GM19455 (cell line): Measurements from ENCODE around the gene LOXL3.
A peak's percentile ranks its signal among the peaks of the same experiment; 100 is the strongest.

ENCODE experiments used
- ATAC-seq: cut with Tn5 transposase; IDR thresholded peaks from one replicate; pipeline ENCODE4 v1.9.1; 2021; ENCODE audit not compliant: unreplicated experiment

LOXL3 gene

GRCh38 chr2:74529357-74530238 is 24.1 kb downstream of the LOXL3 start, which contains the start of the genes AUP1 and HTRA2:
AUP1 (minus strand) TSS chr2:74529706; CDS start chr2:74529629, 77 bp downstream.
HTRA2 (plus strand) TSS chr2:74529933; CDS start chr2:74530007, 74 bp downstream.
- ATAC-seq = peak; percentile 83

GRCh38 chr2:74528600-74529356 is 25.0 kb downstream of the LOXL3 start:
- ATAC-seq = peak; percentile 3

GRCh38 chr2:74527741-74528140 is 26.0 kb downstream of the LOXL3 start:
- no peak for ATAC-seq

DNA sequence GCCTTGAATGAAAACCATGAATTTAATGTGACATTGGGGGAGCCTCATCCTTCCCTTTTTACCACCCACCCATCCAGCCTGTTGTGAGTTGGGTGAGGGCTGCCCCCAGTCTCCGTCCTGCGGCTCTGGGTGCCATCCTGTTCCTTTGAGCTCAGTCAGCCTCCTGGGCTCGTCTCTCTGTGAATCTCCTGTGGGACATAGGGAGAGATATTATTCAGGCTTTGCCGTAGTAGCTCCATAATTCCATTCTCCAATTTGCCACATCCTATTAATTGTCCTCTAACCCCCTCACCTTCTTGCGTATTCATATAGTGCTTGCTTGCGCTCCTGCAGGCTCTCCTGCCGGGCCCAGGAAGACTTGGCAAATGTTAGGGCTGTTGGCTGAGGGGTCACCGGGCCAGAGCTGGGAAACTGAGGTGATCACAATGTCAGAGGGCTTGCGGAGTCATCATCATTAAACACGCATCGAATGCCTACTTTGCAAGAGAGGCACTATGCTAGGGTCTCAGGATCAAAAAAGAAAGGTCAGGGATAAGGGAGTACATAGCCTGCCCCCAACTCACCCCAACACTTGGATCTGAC is 27.0 kb downstream of the LOXL3 start:
- no peak for ATAC-seq

DNA sequence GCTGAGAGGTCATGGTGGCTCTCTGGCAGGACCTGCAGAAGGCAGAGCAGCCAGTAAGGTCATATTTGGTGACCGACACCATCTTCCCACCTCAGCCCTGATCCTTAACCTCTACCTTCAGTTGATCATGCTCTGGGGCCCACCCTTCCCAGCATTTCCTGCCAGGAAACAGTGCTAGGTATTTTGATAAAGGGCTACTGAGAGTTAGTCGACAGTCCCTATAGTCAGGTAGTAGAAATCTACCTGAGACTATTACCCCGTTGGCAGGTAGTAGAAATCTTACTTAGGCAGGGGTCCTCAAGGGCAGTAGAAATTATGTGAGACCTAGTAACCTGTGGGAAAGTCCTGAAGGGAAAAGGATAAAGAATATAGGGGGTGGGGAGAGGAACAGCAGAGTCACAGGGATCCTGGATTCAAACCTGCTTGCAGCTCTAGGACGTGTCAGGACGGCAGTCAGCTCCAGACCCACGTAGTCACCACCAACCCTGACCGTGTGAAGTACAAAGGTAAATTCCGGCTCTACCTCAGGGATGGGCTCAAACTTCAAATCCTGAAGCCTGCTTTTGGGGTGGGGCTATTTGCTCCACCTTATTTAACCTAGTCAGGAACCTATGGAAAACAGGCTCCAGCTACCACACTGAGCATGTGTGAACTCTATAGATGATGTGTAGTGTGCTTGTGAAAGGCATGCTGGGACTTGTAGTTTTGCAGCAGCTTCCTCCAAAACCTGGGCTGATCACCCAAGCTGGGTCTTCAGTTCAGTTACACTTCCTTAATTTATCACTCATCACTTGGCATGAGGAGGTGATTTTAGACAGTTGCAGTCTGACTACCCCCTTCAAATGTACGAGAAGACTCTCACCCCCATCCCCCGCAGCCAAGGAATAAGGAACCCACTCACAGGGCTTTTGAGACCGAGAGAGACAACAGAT is 27.8 kb downstream of the LOXL3 start, which contains the start of gene DQX1:
Gene DQX1, minus strand, starts transcription at position 515 of the 932 bp plus-strand sequence. Its CDS starts 502 bp downstream, at position 13.
- no peak for ATAC-seq

DNA sequence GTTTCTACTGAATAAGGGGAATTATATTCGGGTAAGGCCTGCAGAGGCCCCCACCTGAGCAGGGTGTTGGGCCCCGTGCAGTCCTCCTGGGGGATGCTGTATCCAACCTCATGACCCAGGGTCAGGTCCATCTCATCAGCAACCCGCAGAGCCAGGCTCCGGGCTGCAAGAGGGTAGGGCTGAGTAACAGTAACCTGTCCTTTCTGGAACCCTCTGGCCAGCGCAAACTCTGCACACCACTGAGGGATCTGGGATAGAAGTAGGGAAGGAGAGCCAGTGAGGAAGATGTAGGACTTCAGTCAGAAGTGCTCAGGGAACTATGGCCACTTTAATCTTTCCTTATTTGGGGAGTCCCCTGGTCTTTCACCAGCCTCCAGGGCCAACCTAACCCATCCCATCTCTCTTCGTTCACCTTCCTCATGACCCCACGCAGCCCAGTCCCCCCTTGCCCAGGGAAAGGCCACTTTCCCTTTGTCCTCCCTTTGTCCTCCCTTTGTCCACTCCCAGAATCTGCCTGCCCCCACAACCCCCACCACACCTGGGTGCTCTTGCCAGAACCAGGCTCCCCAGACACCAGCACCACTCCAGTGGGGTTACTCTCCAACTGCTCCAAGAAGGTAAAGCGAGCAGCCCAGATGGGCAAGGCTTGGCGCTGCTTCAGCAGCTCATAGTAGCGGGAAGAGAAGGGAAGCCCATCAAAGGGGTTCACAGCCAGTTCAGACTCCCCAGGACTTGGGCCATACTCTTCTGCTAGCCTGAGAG is 28.6 kb downstream of the LOXL3 start:
- no peak for ATAC-seq

GRCh38 chr2:74524005-74524404 is 29.7 kb downstream of the LOXL3 start:
- no peak for ATAC-seq

DNA sequence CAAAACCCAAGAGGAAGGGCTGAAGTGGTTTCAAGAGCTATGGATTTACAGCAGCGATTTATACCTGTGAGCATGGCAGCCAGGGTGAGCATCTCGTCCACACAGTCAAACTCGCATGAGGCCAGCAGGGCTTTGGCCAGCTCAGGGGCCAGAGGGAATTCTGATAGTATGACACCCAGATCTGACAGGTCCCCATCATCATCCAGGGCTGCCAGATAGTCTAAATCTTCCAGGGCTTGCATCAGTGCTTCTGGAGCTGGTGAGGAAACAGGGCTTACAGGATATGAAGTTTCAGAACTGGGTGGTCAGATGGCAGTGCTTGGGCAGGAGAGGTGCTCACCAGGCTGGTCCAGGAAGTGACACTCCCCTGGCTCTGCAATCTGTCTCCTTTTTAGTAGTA is 31.2 kb downstream of the LOXL3 start:
- ATAC-seq = no peak

DNA sequence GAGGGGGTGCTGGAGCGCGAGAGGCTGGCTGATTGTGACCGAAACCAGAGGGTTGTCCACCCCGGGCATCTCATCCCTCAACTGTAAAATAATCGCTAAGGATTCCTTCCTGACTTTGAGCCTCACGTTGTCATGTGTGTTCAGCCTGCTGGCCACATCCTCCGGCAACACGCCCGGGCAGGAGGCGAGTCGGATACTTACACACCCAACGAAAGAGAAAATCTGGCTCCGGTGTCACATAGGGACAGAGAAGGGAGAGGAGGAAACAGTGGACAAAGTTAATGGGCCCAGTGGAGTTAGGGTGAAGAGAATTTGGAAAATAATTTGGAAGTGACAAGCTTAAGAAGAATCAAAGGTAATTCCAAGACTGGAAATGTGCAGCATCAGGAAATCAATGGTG is 37.1 kb downstream of the LOXL3 start:
- ATAC-seq = no peak

GRCh38 chr2:74515981-74516633 is 37.6 kb downstream of the LOXL3 start:
- ATAC-seq = peak; percentile 72

DNA sequence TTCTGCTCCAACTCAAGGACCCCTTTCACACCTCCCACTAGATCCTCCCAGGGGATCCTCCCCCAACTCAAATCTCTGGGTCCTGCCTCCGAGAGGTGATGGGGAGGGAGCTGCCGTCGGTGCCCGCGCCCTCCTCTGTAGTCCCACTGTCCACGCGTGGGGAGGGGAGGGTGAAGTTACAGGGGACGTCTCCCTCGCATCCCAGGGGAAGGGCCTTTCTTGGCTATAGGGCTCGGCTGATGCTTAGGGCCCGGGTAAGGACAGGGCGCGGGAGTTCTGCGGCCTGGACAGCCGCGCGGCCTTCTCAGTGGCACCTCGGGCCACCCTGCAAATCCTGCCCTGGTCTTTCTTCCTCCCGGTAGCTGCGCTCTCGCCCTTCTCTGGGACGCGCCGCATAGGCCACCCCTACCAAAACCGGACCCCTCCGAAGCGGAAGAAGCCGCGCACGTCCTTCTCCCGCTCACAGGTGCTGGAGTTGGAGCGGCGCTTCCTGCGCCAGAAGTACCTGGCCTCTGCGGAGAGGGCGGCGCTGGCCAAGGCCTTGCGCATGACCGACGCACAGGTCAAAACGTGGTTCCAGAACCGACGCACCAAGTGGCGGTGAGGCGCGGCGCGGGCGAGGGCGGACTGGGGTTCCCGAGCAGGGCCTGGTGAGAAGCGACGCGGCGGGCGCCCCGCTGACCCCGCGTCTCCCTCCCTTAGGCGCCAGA is 38.3 kb downstream of the LOXL3 start:
- peak; percentile 25 for ATAC-seq

GRCh38 chr2:74514368-74515270 is 39.1 kb downstream of the LOXL3 start, which contains the start of gene TLX2:
TLX2 (plus strand) TSS chr2:74514450; CDS start chr2:74514807, 357 bp downstream.
- no peak for ATAC-seq

GRCh38 chr2:74513605-74514367 is 40.0 kb downstream of the LOXL3 start:
- no peak for ATAC-seq

DNA sequence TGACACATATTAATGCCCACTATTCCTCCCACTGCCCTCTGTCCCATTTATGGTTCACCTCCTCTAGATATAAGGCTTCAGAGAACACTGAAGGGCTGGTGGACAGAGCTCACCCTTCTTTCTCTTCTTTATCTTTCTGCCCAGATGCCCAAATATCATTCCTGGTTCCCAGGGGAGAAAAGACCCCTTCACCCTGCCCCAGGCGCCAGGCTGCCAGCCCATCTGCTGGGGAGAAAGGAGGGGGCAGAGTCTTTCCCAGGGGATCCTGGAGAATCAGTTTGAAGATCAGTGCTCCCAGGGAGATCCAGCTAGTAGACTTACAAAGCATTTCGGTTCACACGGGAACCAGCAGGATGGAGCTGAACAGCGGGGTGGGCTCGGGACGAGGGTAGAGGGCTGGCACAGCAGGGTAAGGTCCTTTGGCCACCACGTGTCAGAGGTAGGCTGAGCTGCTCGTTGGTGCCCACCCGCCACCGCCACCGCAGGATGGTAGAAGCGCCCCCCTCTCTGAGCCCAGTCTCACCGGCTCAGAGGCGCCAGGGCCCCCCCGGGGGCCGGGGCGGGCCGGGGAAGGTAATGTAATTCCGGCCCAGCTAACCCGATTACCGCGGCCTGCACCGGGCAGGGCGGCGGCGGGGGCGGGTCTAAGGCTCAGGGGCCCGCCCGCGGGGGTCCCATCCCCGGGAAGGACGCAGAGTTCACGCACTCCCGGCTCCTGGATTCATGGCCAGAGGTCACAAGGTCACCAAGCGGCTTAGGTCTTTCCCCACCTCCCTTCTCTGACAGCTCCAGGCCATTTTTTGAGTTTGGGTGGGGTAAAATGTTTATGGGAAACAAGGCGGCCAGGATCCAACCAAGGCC is 40.8 kb downstream of the LOXL3 start:
- no peak for ATAC-seq

DNA sequence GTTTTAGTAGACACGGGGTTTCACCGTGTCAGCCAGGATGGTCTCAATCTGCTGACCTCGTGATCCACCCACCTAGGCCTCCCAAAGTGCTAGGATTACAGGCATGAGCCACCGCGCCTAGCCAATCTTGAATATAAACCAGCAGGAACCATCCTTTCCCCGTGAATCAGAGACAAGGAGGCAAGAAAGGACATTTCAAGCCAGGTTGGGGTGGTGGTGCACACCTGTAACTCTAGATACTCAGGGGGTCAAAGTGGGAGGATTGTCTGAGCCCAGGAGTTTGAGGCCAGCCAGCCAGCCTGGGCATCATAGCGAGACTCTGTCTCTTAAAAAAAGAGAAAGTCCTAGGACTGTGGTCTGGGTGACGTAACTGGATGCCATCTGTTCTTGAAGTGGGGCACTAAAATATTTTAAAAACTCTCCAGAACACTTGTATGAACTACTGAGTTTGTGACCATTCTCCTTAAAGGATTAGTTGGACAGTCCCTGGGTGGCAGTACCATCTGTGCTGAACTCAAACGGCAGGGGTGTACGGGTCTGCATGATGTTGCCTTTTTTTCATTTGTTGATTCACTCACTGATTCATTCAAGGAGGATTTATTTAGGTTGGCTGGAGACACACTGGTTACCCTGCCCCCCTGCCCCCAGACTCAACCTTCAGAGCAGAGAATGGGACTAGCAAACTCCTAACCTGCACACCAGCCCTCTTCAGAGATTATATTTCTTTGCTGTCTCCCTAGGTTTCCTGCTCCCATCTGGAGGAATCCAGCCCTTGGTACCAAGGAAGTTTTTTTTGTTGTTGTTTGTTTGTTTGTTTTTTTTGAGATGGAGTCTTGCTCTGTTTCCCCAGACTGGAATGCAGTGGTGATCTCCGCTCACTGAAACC is 42.4 kb downstream of the LOXL3 start:
- no peak for ATAC-seq
